Panc1 (cell line): ENCODE measurements around the gene PCNX2. TPM values are rescaled to one million over a fixed set of nuclear protein-coding genes. Genes with fewer than 3 reads are reported as not detected.

ENCODE experiments used
- ATAC-seq: fragments of 200-7000 bp; cut with Tn5 transposase; 2 replicates; pipeline ENCODE4 v1.9.1; 2020; ENCODE audit warnings: mild to moderate bottlenecking, moderate library complexity
- BruUV-seq: library from RNA; stranded (reverse); fragments of 400-500 nt; replicated peaks from 2 replicates; lab custom pipeline; 2021; lab: Mats Ljungman, UMichigan
- CTCF ChIA-PET: fragments of 300-600 bp; sonication (Branson Sonifier 250); formaldehyde crosslinking; loops from one replicate; lab custom pipeline; 2022; ENCODE audit warnings: antibody characterized with exemption; lab: Charles Lee
- POLR2A ChIA-PET: fragments of 300-600 bp; sonication (Branson Sonifier 250); formaldehyde crosslinking; loops from one replicate; lab custom pipeline; 2022; ENCODE audit warnings: antibody characterized with exemption; lab: Charles Lee
- DNase-seq: peaks from one replicate; pipeline ENCODE4 v3.0.0-alpha.2; 2010; ENCODE audit warnings: low read depth, low spot score
- H3K27ac ChIP-seq: 2 replicates; pipeline ENCODE4 v1.5.1; 2011; ENCODE audit warnings: mild to moderate bottlenecking, low read length, inconsistent platforms
- H3K27me3 ChIP-seq: fragments of 200-500 bp; sonication (Bioruptor generic); 2 replicates; pipeline ENCODE4 v1.6.0; 2014; ENCODE audit warnings: low read length, inconsistent platforms; ENCODE audit not compliant: control insufficient read depth, insufficient read depth
- H3K36me3 ChIP-seq: fragments of 200-500 bp; sonication (Bioruptor generic); 2 replicates; pipeline ENCODE4 v1.5.1; 2014; ENCODE audit warnings: inconsistent platforms, mild to moderate bottlenecking, low read length, moderate library complexity; ENCODE audit not compliant: control insufficient read depth, insufficient read depth
- H3K4me1 ChIP-seq: 2 replicates; pipeline ENCODE4 v1.5.1; 2011; ENCODE audit warnings: inconsistent platforms, mild to moderate bottlenecking, low read length, moderate library complexity; ENCODE audit not compliant: control insufficient read depth, insufficient read depth
- H3K4me3 ChIP-seq, 2 experiments: 2 replicates each; pipeline ENCODE4 v1.5.1; 2011 to 2012; ENCODE audit warnings: low read depth in 2 of 2, low read length in 2 of 2, mild to moderate bottlenecking in 2 of 2, inconsistent platforms in 1 of 2, moderate library complexity in 1 of 2
- H3K9me3 ChIP-seq: fragments of 200-500 bp; sonication (Bioruptor generic); 2 replicates; pipeline ENCODE4 v1.5.1; 2014; ENCODE audit warnings: low read depth, mild to moderate bottlenecking, inconsistent platforms, low read length, moderate library complexity; ENCODE audit not compliant: control insufficient read depth, insufficient read depth
- POLR2AphosphoS5 ChIP-seq: IDR thresholded peaks from 2 replicates; pipeline ENCODE4 v1.6.1; 2012; ENCODE audit warnings: mild to moderate bottlenecking, low read depth, low read length, moderate library complexity
- SIN3A ChIP-seq: IDR thresholded peaks from 2 replicates; pipeline ENCODE4 v1.6.1; 2012; ENCODE audit warnings: low read depth, mild to moderate bottlenecking, low read length, moderate library complexity, borderline replicate concordance; ENCODE audit not compliant: insufficient read depth
- TCF7L2 ChIP-seq: IDR thresholded peaks from 2 replicates; pipeline ENCODE4 v1.6.1; 2011; ENCODE audit warnings: mild to moderate bottlenecking, low read depth, low read length, inconsistent platforms
- in situ Hi-C: cut with HindIII; loops from 2 replicates; pipeline ENCODE4 v1.10.0; 2016; ENCODE audit warnings: low sequenced_read_pairs, low pct_unique_long_range_greater_than_20kb
- intact Hi-C: fragments of 100-400 bp; cut with micrococcal nuclease; formaldehyde crosslinking; loops from one replicate; pipeline ENCODE4 v1.10.0; 2022; ENCODE audit not compliant: unreplicated experiment
- total RNA-seq: library from RNA; stranded (reverse); gene quantifications from one replicate; pipeline ENCODE4 v1.2.1, GENCODE V29; 2021; ENCODE audit not compliant: unreplicated experiment
- TF ChIP-seq, protein P1 (sequence below): fragments of 450-650 bp; IDR thresholded peaks from 2 replicates; pipeline ENCODE4 v1.5.1; 2017; ENCODE audit warnings: mild to moderate bottlenecking
- TF ChIP-seq, protein P2 (sequence below), 2 experiments: IDR thresholded peaks; 2 replicates each; pipeline ENCODE4 v1.6.1; 2011 to 2012; ENCODE audit warnings: low read depth in 2 of 2, control low read depth in 1 of 2, low read length in 1 of 2, mild to moderate bottlenecking in 1 of 2, moderate library complexity in 1 of 2; ENCODE audit not compliant: insufficient read depth in 1 of 2

Gene PCNX2
- total RNA-seq, 1 experiment from 2014 or later, result 2.6 TPM

DNA sequence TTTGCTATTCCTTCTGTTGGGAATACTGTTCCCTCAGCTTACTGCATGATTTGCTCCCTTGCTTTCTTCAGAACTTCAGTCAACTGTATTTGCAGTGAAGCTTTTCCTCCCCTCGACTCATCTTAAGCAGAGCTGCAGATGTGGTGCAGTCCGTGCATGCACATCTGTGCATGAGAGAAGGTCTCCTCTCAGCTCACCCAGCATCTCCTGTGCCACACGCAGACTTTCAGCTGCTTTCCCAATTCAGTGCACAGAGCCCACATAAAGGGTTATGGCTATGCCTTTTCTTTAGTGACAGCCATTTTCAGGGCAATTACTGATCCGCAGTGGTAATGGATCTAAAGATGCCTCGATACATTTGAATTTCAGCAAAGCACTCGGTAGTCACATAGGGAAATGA lies 358.6 kb downstream of the PCNX2 start:
- Histone ChIP-seq H3K4me3 (no peak overlapping the region), H3K4me1 (no peaks in the 10 kb centered on the region), H3K27me3 (peaks cover 2% of the 10 kb centered on the region), H3K36me3 (no peaks in the 10 kb centered on the region), H3K27ac (no peak overlapping the region), H3K9me3 (no peaks in the 10 kb centered on the region)
- TF ChIP-seq POLR2AphosphoS5 (no peak), TCF7L2 (no peak), SIN3A (no peak)
- TF ChIP-seq, protein P1, sequence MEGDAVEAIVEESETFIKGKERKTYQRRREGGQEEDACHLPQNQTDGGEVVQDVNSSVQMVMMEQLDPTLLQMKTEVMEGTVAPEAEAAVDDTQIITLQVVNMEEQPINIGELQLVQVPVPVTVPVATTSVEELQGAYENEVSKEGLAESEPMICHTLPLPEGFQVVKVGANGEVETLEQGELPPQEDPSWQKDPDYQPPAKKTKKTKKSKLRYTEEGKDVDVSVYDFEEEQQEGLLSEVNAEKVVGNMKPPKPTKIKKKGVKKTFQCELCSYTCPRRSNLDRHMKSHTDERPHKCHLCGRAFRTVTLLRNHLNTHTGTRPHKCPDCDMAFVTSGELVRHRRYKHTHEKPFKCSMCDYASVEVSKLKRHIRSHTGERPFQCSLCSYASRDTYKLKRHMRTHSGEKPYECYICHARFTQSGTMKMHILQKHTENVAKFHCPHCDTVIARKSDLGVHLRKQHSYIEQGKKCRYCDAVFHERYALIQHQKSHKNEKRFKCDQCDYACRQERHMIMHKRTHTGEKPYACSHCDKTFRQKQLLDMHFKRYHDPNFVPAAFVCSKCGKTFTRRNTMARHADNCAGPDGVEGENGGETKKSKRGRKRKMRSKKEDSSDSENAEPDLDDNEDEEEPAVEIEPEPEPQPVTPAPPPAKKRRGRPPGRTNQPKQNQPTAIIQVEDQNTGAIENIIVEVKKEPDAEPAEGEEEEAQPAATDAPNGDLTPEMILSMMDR, result no peak
- TF ChIP-seq, protein P2, sequence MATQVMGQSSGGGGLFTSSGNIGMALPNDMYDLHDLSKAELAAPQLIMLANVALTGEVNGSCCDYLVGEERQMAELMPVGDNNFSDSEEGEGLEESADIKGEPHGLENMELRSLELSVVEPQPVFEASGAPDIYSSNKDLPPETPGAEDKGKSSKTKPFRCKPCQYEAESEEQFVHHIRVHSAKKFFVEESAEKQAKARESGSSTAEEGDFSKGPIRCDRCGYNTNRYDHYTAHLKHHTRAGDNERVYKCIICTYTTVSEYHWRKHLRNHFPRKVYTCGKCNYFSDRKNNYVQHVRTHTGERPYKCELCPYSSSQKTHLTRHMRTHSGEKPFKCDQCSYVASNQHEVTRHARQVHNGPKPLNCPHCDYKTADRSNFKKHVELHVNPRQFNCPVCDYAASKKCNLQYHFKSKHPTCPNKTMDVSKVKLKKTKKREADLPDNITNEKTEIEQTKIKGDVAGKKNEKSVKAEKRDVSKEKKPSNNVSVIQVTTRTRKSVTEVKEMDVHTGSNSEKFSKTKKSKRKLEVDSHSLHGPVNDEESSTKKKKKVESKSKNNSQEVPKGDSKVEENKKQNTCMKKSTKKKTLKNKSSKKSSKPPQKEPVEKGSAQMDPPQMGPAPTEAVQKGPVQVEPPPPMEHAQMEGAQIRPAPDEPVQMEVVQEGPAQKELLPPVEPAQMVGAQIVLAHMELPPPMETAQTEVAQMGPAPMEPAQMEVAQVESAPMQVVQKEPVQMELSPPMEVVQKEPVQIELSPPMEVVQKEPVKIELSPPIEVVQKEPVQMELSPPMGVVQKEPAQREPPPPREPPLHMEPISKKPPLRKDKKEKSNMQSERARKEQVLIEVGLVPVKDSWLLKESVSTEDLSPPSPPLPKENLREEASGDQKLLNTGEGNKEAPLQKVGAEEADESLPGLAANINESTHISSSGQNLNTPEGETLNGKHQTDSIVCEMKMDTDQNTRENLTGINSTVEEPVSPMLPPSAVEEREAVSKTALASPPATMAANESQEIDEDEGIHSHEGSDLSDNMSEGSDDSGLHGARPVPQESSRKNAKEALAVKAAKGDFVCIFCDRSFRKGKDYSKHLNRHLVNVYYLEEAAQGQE (IDR thresholded peaks at IDR 0.05; ENCODE audit: insufficient read depth in 1 of 2, low read depth in 2 of 2, low read length in 1 of 2), result no peak
- DNase-seq (no peak), ATAC-seq (no peak)
- ChIA-PET CTCF (no interaction called here), POLR2A (no interaction called here)
- no TSS peak for BruUV-seq
- intact Hi-C loops, result no loop called here
- in situ Hi-C loops, result no loop called here

Other genes with a start within 250 kb of the PCNX2 start
- 3.1 TPM for gene MAP3K21, start 32.0 kb upstream of the PCNX2 start, total RNA-seq